HepG2 (cell line): ENCODE data around the gene ARL11. TPM values are rescaled to one million over a fixed set of nuclear protein-coding genes. Genes with fewer than 3 reads are reported as not detected.

Experiments
- FOXC1 ChIP-seq: sonication (generic); formaldehyde crosslinking; IDR thresholded peaks from 2 replicates; pipeline ENCODE4 v1.8.0; 2022; ENCODE audit warnings: mild to moderate bottlenecking, missing genetic modification reagents, borderline replicate concordance
- HIVEP1 ChIP-seq: sonication (generic); formaldehyde crosslinking; IDR thresholded peaks from 2 replicates; pipeline ENCODE4 v1.4.0; 2020; ENCODE audit warnings: mild to moderate bottlenecking, missing genetic modification reagents
- KLF16 ChIP-seq, 2 experiments: sonication (generic) in 1 of 2; formaldehyde crosslinking in 1 of 2; IDR thresholded peaks; 2 replicates each; pipeline versions ENCODE4 v1.6.1 to v1.8.0; 2016 to 2023; ENCODE audit warnings: missing genetic modification reagents in 2 of 2, missing compliant biosample characterization in 1 of 2
- MEIS1 ChIP-seq: sonication (generic); formaldehyde crosslinking; IDR thresholded peaks from 2 replicates; pipeline ENCODE4 v1.9.0; 2021; ENCODE audit warnings: mild to moderate bottlenecking, missing genetic modification reagents, moderate library complexity, borderline replicate concordance
- NPAS2 ChIP-seq: sonication (generic); formaldehyde crosslinking; IDR thresholded peaks from 2 replicates; pipeline ENCODE4 v1.8.0; 2022; ENCODE audit warnings: mild to moderate bottlenecking, missing genetic modification reagents, borderline replicate concordance
- RARG ChIP-seq: sonication (generic); formaldehyde crosslinking; IDR thresholded peaks from 2 replicates; pipeline ENCODE4 v1.4.0; 2020; ENCODE audit warnings: low read depth, mild to moderate bottlenecking, missing genetic modification reagents
- SIX1 ChIP-seq: sonication (generic); formaldehyde crosslinking; IDR thresholded peaks from 2 replicates; pipeline ENCODE4 v1.4.0; 2020; ENCODE audit warnings: missing genetic modification reagents, borderline replicate concordance
- ZNF256 ChIP-seq: sonication (generic); formaldehyde crosslinking; conservative IDR thresholded peaks from 2 replicates; pipeline ENCODE4 v1.4.0; 2020; ENCODE audit warnings: missing genetic modification reagents
- ZNF496 ChIP-seq: sonication (generic); formaldehyde crosslinking; IDR thresholded peaks from 2 replicates; pipeline ENCODE4 v1.8.1; 2023; ENCODE audit warnings: mild to moderate bottlenecking, moderate library complexity, missing genetic modification reagents; ENCODE audit not compliant: insufficient replicate concordance
- ZNF674 ChIP-seq: sonication (generic); formaldehyde crosslinking; IDR thresholded peaks from 2 replicates; pipeline ENCODE4 v1.5.0; 2020; ENCODE audit warnings: low read depth, mild to moderate bottlenecking, missing genetic modification reagents
- polyA plus RNA-seq, 8 experiments: library from polyadenylated mRNA; depleted of rRNA in 3 of 8; stranded (reverse) in 7 of 8; unstranded in 1 of 8; fragments of >200 nt; fragmentation: Illumina TruSeq in 4 of 8; extraction: Trizol in 4 of 8; gene quantifications; 2 replicates each; pipeline versions ENCODE4 v1.2.1 to v1.2.3, GENCODE V29; 2011 to 2016; ENCODE audit warnings: low read depth in 4 of 8, missing spikeins in 1 of 8, mixed read lengths in 1 of 8; ENCODE audit not compliant: insufficient read depth in 1 of 8
- total RNA-seq, 5 experiments: library from RNA; depleted of rRNA; stranded (reverse); fragments of >200 nt; fragmentation: Illumina TruSeq; extraction: Trizol; gene quantifications; 2 replicates each; pipeline ENCODE4 v1.2.3, GENCODE V29; 2016; ENCODE audit warnings: low read depth in 1 of 5
- TF ChIP-seq, protein P1 (sequence below): sonication (generic); formaldehyde crosslinking; IDR thresholded peaks from 2 replicates; pipeline ENCODE4 v1.4.0; 2020; ENCODE audit warnings: mild to moderate bottlenecking, missing genetic modification reagents, borderline replicate concordance
- TF ChIP-seq, protein P2 (sequence below): sonication (generic); formaldehyde crosslinking; IDR thresholded peaks from 2 replicates; pipeline ENCODE4 v1.8.1; 2022; ENCODE audit warnings: low read depth, mild to moderate bottlenecking, missing genetic modification reagents
- TF ChIP-seq, protein P3 (sequence below): sonication (generic); formaldehyde crosslinking; conservative IDR thresholded peaks from 2 replicates; pipeline ENCODE4 v1.8.0; 2022; ENCODE audit warnings: missing genetic modification reagents
- TF ChIP-seq, protein P4 (sequence below): IDR thresholded peaks from 2 replicates; pipeline ENCODE4 v1.6.1; 2018; ENCODE audit warnings: missing genetic modification reagents
- TF ChIP-seq, protein P5 (sequence below): conservative IDR thresholded peaks from 2 replicates; pipeline ENCODE4 v1.6.1; 2018; ENCODE audit warnings: missing genetic modification reagents

The ARL11 gene
- total and polyA plus RNA-seq, 2 of the 13 experiments (the other 11 are each of a cell fraction or from before 2014, with no cell fraction given): 0.04 to 0.22 TPM

DNA sequence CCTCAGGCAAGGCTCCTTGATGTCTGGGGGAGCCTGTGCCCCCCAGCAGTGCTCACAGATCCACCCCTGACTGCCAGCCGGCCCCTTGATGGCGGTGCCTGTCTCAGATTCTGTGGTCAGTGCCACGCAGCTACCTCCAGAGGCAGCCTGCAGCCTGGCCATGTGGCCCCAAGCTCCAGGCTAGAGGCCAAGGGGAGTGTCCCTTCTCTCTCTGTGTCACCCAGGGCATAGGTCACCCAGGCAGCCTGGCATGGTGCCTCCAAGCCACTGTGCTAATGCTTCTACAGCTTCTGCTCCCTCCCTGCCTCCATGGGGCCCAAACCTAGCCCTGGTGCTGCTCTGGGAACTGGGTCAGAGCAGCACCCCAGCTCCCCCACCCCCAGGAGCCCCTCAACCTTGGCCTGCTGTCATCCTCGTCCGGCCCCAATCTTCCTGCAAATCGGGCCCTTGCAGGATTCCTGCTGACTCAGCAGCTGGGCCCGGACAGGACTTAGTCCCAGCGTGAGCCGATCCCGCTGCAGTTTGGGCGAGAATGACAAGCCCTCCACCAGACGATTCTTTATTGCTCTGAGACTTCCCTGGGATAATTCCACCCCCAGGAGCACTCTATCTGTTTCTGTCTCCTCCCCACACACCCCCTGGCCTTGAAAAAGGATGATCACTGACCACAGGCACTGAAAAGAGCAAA is 2.8 kb upstream of the ARL11 start (continued):
- TF ChIP-seq, protein P1, sequence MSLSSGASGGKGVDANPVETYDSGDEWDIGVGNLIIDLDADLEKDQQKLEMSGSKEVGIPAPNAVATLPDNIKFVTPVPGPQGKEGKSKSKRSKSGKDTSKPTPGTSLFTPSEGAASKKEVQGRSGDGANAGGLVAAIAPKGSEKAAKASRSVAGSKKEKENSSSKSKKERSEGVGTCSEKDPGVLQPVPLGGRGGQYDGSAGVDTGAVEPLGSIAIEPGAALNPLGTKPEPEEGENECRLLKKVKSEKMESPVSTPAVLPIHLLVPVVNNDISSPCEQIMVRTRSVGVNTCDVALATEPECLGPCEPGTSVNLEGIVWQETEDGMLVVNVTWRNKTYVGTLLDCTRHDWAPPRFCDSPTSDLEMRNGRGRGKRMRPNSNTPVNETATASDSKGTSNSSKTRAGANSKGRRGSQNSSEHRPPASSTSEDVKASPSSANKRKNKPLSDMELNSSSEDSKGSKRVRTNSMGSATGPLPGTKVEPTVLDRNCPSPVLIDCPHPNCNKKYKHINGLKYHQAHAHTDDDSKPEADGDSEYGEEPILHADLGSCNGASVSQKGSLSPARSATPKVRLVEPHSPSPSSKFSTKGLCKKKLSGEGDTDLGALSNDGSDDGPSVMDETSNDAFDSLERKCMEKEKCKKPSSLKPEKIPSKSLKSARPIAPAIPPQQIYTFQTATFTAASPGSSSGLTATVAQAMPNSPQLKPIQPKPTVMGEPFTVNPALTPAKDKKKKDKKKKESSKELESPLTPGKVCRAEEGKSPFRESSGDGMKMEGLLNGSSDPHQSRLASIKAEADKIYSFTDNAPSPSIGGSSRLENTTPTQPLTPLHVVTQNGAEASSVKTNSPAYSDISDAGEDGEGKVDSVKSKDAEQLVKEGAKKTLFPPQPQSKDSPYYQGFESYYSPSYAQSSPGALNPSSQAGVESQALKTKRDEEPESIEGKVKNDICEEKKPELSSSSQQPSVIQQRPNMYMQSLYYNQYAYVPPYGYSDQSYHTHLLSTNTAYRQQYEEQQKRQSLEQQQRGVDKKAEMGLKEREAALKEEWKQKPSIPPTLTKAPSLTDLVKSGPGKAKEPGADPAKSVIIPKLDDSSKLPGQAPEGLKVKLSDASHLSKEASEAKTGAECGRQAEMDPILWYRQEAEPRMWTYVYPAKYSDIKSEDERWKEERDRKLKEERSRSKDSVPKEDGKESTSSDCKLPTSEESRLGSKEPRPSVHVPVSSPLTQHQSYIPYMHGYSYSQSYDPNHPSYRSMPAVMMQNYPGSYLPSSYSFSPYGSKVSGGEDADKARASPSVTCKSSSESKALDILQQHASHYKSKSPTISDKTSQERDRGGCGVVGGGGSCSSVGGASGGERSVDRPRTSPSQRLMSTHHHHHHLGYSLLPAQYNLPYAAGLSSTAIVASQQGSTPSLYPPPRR (CRISPR knock-in tag): no peak
- TF ChIP-seq, protein P2, sequence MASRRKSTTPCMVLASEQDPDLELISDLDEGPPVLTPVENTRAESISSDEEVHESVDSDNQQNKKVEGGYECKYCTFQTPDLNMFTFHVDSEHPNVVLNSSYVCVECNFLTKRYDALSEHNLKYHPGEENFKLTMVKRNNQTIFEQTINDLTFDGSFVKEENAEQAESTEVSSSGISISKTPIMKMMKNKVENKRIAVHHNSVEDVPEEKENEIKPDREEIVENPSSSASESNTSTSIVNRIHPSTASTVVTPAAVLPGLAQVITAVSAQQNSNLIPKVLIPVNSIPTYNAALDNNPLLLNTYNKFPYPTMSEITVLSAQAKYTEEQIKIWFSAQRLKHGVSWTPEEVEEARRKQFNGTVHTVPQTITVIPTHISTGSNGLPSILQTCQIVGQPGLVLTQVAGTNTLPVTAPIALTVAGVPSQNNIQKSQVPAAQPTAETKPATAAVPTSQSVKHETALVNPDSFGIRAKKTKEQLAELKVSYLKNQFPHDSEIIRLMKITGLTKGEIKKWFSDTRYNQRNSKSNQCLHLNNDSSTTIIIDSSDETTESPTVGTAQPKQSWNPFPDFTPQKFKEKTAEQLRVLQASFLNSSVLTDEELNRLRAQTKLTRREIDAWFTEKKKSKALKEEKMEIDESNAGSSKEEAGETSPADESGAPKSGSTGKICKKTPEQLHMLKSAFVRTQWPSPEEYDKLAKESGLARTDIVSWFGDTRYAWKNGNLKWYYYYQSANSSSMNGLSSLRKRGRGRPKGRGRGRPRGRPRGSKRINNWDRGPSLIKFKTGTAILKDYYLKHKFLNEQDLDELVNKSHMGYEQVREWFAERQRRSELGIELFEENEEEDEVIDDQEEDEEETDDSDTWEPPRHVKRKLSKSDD (CRISPR knock-in tag): no peak
- no peak for TF ChIP-seq ZNF256 (CRISPR knock-in tag)
- TF ChIP-seq, protein P3, sequence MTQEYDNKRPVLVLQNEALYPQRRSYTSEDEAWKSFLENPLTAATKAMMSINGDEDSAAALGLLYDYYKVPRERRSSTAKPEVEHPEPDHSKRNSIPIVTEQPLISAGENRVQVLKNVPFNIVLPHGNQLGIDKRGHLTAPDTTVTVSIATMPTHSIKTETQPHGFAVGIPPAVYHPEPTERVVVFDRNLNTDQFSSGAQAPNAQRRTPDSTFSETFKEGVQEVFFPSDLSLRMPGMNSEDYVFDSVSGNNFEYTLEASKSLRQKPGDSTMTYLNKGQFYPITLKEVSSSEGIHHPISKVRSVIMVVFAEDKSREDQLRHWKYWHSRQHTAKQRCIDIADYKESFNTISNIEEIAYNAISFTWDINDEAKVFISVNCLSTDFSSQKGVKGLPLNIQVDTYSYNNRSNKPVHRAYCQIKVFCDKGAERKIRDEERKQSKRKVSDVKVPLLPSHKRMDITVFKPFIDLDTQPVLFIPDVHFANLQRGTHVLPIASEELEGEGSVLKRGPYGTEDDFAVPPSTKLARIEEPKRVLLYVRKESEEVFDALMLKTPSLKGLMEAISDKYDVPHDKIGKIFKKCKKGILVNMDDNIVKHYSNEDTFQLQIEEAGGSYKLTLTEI: no peak
- TF ChIP-seq, protein P4, sequence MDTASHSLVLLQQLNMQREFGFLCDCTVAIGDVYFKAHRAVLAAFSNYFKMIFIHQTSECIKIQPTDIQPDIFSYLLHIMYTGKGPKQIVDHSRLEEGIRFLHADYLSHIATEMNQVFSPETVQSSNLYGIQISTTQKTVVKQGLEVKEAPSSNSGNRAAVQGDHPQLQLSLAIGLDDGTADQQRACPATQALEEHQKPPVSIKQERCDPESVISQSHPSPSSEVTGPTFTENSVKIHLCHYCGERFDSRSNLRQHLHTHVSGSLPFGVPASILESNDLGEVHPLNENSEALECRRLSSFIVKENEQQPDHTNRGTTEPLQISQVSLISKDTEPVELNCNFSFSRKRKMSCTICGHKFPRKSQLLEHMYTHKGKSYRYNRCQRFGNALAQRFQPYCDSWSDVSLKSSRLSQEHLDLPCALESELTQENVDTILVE (CRISPR knock-in tag): no peak
- TF ChIP-seq MEIS1 (CRISPR knock-in tag): no peak
- no peak for TF ChIP-seq ZNF496
- TF ChIP-seq, protein P5, sequence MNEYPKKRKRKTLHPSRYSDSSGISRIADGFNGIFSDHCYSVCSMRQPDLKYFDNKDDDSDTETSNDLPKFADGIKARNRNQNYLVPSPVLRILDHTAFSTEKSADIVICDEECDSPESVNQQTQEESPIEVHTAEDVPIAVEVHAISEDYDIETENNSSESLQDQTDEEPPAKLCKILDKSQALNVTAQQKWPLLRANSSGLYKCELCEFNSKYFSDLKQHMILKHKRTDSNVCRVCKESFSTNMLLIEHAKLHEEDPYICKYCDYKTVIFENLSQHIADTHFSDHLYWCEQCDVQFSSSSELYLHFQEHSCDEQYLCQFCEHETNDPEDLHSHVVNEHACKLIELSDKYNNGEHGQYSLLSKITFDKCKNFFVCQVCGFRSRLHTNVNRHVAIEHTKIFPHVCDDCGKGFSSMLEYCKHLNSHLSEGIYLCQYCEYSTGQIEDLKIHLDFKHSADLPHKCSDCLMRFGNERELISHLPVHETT (CRISPR knock-in tag): no peak
- TF ChIP-seq SIX1 (CRISPR knock-in tag): no peak
- TF ChIP-seq ZNF674 (CRISPR knock-in tag): no peak
- no peak; a peak in 1 of 4 replicates for TF ChIP-seq KLF16 (CRISPR knock-in tag; IDR thresholded peaks at IDR 0.05)
- TF ChIP-seq RARG: no peak
- no peak for TF ChIP-seq FOXC1 (CRISPR knock-in tag)
- no peak for TF ChIP-seq HIVEP1 (CRISPR knock-in tag)
- TF ChIP-seq NPAS2 (CRISPR knock-in tag): no peak
